NCI-H2196 (cell line): ENCODE data around the gene HSP90AB1.
"Not testable (repeated sequence)": the region's sequence is repeated elsewhere in the genome, so short reads cannot be mapped to it uniquely, and the experiment has no call there.

Experiments used
- DNase-seq: peaks from one replicate; lab custom pipeline; 2025; ENCODE audit not compliant: unreplicated experiment; lab: John Stamatoyannopoulos, UW

Gene HSP90AB1

GRCh38 chr6:44222486-44223318 lies 24.2 kb upstream of the HSP90AB1 start:
- DNase-seq, result no peak

GRCh38 chr6:44223319-44224028 lies 23.4 kb upstream of the HSP90AB1 start, which contains the start of gene SLC29A1:
Gene SLC29A1, plus strand, starts transcription at chr6:44223595. Its CDS starts 3,719 bp downstream, at chr6:44227314.
- DNase-seq, result peak; percentile 71

- DNase-seq, result no peak
These were observed 22.6 kb upstream of the HSP90AB1 start for GRCh38 chr6:44224029-44224964.

- DNase-seq, result no peak
These were observed 22.0 kb upstream of the HSP90AB1 start for GRCh38 chr6:44224965-44225305.

GRCh38 chr6:44225579-44226325 lies 21.1 kb upstream of the HSP90AB1 start:
- DNase-seq, result no peak

- DNase-seq, result no peak
These were observed 20.3 kb upstream of the HSP90AB1 start for GRCh38 chr6:44226368-44227147.

GRCh38 chr6:44227148-44227793 lies 19.6 kb upstream of the HSP90AB1 start:
- DNase-seq, result no peak

- DNase-seq, result no peak
These were observed 18.9 kb upstream of the HSP90AB1 start for GRCh38 chr6:44228031-44228430.

GRCh38 chr6:44228433-44228832 lies 18.5 kb upstream of the HSP90AB1 start:
- DNase-seq, result no peak

GRCh38 chr6:44228836-44229235 lies 18.1 kb upstream of the HSP90AB1 start:
- DNase-seq, result no peak

- DNase-seq, result no peak
These were observed 17.4 kb upstream of the HSP90AB1 start for GRCh38 chr6:44229376-44230033.

- no peak for DNase-seq
These were observed 16.7 kb upstream of the HSP90AB1 start for GRCh38 chr6:44230034-44230675.

- not testable (repeated sequence) for DNase-seq
These were observed 15.5 kb upstream of the HSP90AB1 start for GRCh38 chr6:44231426-44231825.

GRCh38 chr6:44232676-44233566 lies 14.0 kb upstream of the HSP90AB1 start:
- no peak for DNase-seq

- DNase-seq, result no peak
These were observed 13.3 kb upstream of the HSP90AB1 start for GRCh38 chr6:44233567-44234100.

GRCh38 chr6:44234101-44235025 lies 12.5 kb upstream of the HSP90AB1 start:
- peak; percentile 77 for DNase-seq
